ENCODE measurements around the gene TUBG1. TPM values are rescaled to one million over a fixed set of nuclear protein-coding genes. Genes with fewer than 3 reads are reported as not detected.
A peak's percentile ranks its signal among the peaks of the same experiment; 100 is the strongest.
"Not testable (repeated sequence)": the region's sequence is repeated elsewhere in the genome, so short reads cannot be mapped to it uniquely, and the experiment has no call there.

Gene TUBG1
- total RNA-seq, 2 experiments from 2014 or later, result 92.6 to 101 TPM

DNA sequence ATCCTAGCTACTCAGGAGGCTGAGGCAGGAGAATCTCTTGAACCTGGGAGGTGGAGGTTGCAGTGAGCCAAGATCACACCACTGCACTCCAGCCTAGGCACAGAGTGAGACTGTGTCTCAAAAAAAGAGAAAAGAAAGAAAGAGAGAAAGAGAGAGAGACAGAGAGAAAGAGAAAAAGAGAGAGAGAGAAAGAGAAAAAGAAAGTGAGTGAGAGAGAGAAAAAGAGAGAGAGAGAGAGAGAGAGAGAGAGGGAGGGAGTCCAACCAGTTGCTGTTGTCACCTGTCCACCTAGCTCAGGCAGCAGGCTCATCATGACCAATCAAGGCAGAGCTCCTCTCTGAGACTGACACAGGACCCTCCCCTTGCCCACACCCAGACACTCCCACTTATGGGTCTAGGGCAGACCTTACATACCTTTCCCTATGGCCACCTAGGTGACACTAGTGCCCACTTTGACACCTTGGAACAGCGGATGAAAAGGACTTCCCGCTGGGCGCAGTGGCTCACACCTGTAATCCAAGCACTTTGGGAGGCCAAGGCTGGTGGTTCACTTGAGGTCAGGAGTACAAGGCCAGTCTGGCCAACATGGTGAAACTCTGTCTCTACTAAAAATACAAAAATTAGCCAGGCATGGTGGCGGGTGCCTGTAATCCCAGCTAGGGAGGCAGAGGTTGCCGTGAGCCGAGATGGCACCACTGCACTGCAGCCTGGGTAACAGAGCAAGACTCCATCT is 17.7 kb downstream of the TUBG1 start:
- H3K4me3 Mint-ChIP-seq; H3K36me3 Mint-ChIP-seq; CTCF ChIA-PET; DNase-seq; H3K9me3 Mint-ChIP-seq; intact Hi-C loops (cut with micrococcal nuclease); H3K27ac Mint-ChIP-seq; H3K4me1 Mint-ChIP-seq (ENCODE audit: low read depth); H3K27me3 Mint-ChIP-seq: not testable (repeated sequence)
- POLR2A ChIA-PET, result interaction anchor here (1.4 kb wide), 1 partner anchor 17 kb away, joined by 4 read pairs; no protein-coding TSS in a partner anchor

- Mint-ChIP-seq H3K4me3 (no peak overlapping the region), H3K4me1 (ENCODE audit: low read depth) (no peaks in the 10 kb centered on the region), H3K27me3 (no peaks in the 10 kb centered on the region), H3K9me3 (no peaks in the 10 kb centered on the region), H3K36me3 (no peaks in the 10 kb centered on the region), H3K27ac (no peak overlapping the region)
- ChIA-PET CTCF (no interaction called here), POLR2A (interaction anchor here (0.6 kb wide), 1 partner anchor 16 kb away, joined by 4 read pairs; no protein-coding TSS in a partner anchor)
- no peak for DNase-seq
- intact Hi-C loops (cut with micrococcal nuclease), result no loop called here
These were observed 20.0 kb downstream of the TUBG1 start for GRCh38 chr17:42629411-42630009.

- no peaks in the 10 kb centered on the region for H3K9me3 Mint-ChIP-seq
These were observed 23.5 kb downstream of the TUBG1 start for GRCh38 chr17:42632949-42633444.

GRCh38 chr17:42639525-42640113 is 30.1 kb downstream of the TUBG1 start:
- ChIA-PET POLR2A (no interaction called here), CTCF (no interaction called here)
- Mint-ChIP-seq H3K36me3 (no peaks in the 10 kb centered on the region), H3K27me3 (peaks cover 5% of the 10 kb centered on the region), H3K4me1 (ENCODE audit: low read depth) (no peaks in the 10 kb centered on the region), H3K4me3 (no peak overlapping the region), H3K9me3 (no peaks in the 10 kb centered on the region), H3K27ac (no peak overlapping the region)
- DNase-seq, result no peak
- intact Hi-C loops (cut with micrococcal nuclease), result no loop called here

More at GRCh38 chr17:42632949-42633444, 23.5 kb downstream of the TUBG1 start:
- intact Hi-C loops (cut with micrococcal nuclease), result no loop called here
- ChIA-PET POLR2A (no interaction called here), CTCF (no interaction called here)
- no peaks in the 10 kb centered on the region for H3K4me1 Mint-ChIP-seq (ENCODE audit: low read depth)
- no peaks in the 10 kb centered on the region for H3K36me3 Mint-ChIP-seq
- DNase-seq, result no peak
- no peak overlapping the region for H3K4me3 Mint-ChIP-seq
- H3K27ac Mint-ChIP-seq, result no peak overlapping the region
- H3K27me3 Mint-ChIP-seq, result no peaks in the 10 kb centered on the region

DNA sequence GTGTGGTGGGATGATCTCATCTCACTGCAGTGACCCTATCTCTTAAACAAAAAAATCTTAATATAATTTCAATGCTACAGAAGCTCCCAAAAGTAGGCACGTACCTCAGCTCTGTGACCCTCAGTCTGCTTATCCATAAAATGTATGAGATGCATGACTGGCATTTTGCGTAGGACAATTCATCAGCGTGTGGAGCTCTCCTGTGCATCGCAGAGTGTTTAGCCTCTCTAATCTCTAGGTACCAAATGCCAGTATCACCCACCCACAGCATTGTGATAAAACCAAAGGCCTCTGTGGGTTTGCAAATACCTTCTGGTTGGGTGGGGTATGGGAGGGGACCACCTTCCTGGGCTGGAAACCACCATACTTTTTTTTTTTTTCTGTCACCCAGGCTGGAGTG is 30.6 kb downstream of the TUBG1 start:
- intact Hi-C loops (cut with micrococcal nuclease), result no loop called here
- ChIA-PET POLR2A (no interaction called here), CTCF (no interaction called here)
- H3K27me3 Mint-ChIP-seq, result peaks cover 5% of the 10 kb centered on the region
- no peaks in the 10 kb centered on the region for H3K9me3 Mint-ChIP-seq
- no peaks in the 10 kb centered on the region for H3K4me1 Mint-ChIP-seq (ENCODE audit: low read depth)
- H3K36me3 Mint-ChIP-seq, result no peaks in the 10 kb centered on the region
- no peak overlapping the region for H3K4me3 Mint-ChIP-seq
- H3K27ac Mint-ChIP-seq, result no peak overlapping the region
- no peak for DNase-seq

- no peaks in the 10 kb centered on the region for H3K36me3 Mint-ChIP-seq
- H3K4me1 Mint-ChIP-seq (ENCODE audit: low read depth), result no peaks in the 10 kb centered on the region
- intact Hi-C loops (cut with micrococcal nuclease), result no loop called here
- no peaks in the 10 kb centered on the region for H3K9me3 Mint-ChIP-seq
- ChIA-PET CTCF (interaction anchor here (1.2 kb wide), 1 partner anchor 64 kb away, joined by 5 read pairs; the partner anchor contains the start of gene PSMC3IP), POLR2A (no interaction called here)
- no peak overlapping the region for H3K4me3 Mint-ChIP-seq
- H3K27ac Mint-ChIP-seq, result no peak overlapping the region
- DNase-seq, result no peak
- H3K27me3 Mint-ChIP-seq, result peaks cover 7% of the 10 kb centered on the region
These were observed 32.9 kb downstream of the TUBG1 start for GRCh38 chr17:42642336-42642735.

- Mint-ChIP-seq H3K27ac (no peak overlapping the region), H3K27me3 (peaks cover 10% of the 10 kb centered on the region), H3K9me3 (no peaks in the 10 kb centered on the region), H3K4me3 (no peak overlapping the region), H3K36me3 (no peaks in the 10 kb centered on the region), H3K4me1 (ENCODE audit: low read depth) (no peaks in the 10 kb centered on the region)
- DNase-seq, result no peak
- ChIA-PET CTCF (interaction anchor here (1.1 kb wide), 1 partner anchor 69 kb away, joined by 3 read pairs; no protein-coding TSS in a partner anchor), POLR2A (no interaction called here)
- intact Hi-C loops (cut with micrococcal nuclease), result no loop called here
These were observed 38.3 kb downstream of the TUBG1 start for GRCh38 chr17:42647778-42648177.

GRCh38 chr17:42651392-42651791 is 41.9 kb downstream of the TUBG1 start:
- Mint-ChIP-seq H3K27ac (no peak overlapping the region), H3K4me1 (ENCODE audit: low read depth) (peaks cover 10% of the 10 kb centered on the region), H3K27me3 (peaks cover 14% of the 10 kb centered on the region), H3K9me3 (no peaks in the 10 kb centered on the region), H3K36me3 (no peaks in the 10 kb centered on the region), H3K4me3 (no peak overlapping the region)
- ChIA-PET CTCF (no interaction called here), POLR2A (no interaction called here)
- intact Hi-C loops (cut with micrococcal nuclease), result no loop called here
- no peak for DNase-seq

- no peaks in the 10 kb centered on the region for H3K36me3 Mint-ChIP-seq
- no peak overlapping the region for H3K27ac Mint-ChIP-seq
- no peaks in the 10 kb centered on the region for H3K9me3 Mint-ChIP-seq
- peaks cover 12% of the 10 kb centered on the region for H3K27me3 Mint-ChIP-seq
- intact Hi-C loops (cut with micrococcal nuclease), result no loop called here
- H3K4me3 Mint-ChIP-seq, result no peak overlapping the region
- H3K4me1 Mint-ChIP-seq (ENCODE audit: low read depth), result peaks cover 17% of the 10 kb centered on the region
- no peak for DNase-seq
- ChIA-PET POLR2A (no interaction called here), CTCF (interaction anchor here (0.9 to 2.2 kb wide), 2 partner anchors 44 to 75 kb away, joined by 4 to 6 read pairs; partner anchors contain the start of genes RETREG3 and TUBG1)
These were observed 44.0 kb downstream of the TUBG1 start for GRCh38 chr17:42653179-42654124.

GRCh38 chr17:42655528-42655927 is 46.0 kb downstream of the TUBG1 start:
- Mint-ChIP-seq H3K36me3 (no peaks in the 10 kb centered on the region), H3K4me1 (ENCODE audit: low read depth) (peaks cover 28% of the 10 kb centered on the region), H3K4me3 (no peak overlapping the region), H3K27me3 (peaks cover 11% of the 10 kb centered on the region), H3K27ac (no peak overlapping the region), H3K9me3 (no peaks in the 10 kb centered on the region)
- intact Hi-C loops (cut with micrococcal nuclease), result no loop called here
- CTCF ChIA-PET, result interaction anchor here (0.9 kb wide), 1 partner anchor 19 kb away, joined by 4 read pairs; no protein-coding TSS in a partner anchor
- POLR2A ChIA-PET, result no interaction called here
- no peak for DNase-seq

DNA sequence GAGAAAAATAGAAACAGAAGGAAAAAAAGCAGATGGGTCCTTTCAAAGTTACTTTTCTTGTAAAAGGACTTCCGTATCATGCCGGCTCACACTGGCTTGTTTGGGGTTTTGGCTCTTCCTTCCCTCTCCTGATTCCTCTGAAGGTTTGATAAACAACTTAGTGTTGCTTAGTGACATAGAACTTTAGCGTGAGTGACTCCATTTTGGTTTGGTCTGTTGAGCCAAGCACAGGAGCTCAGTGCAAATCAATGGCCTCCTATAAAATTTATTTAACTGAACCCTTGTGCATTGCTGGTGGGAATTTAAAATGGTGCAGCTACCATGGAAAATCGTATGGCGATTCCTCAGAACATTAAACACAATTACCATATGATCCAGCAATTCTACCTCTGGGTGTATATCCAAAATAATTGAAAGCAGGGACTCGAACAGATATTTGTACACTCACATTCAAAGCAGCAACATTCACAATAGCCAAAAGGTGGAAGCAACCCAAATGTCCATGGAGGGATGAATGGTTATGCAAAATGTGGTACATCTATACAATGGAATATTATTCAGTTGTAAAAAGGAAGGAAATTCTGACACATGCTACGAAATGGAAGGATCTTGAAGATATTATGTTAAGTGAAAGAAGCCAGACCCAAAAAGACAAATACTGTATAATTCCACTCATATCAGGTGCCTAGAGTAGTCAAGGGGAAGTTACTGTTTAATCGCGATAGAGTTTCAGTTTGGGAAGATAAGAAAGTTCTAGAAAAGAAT is 48.5 kb downstream of the TUBG1 start:
- Mint-ChIP-seq H3K27ac (no peak overlapping the region), H3K36me3 (no peaks in the 10 kb centered on the region), H3K27me3 (peaks cover 7% of the 10 kb centered on the region), H3K9me3 (no peaks in the 10 kb centered on the region), H3K4me1 (ENCODE audit: low read depth) (peaks cover 29% of the 10 kb centered on the region), H3K4me3 (peak overlapping the region; percentile 51)
- POLR2A ChIA-PET, result no interaction called here
- DNase-seq, result no peak
- intact Hi-C loops (cut with micrococcal nuclease), result no loop called here
- CTCF ChIA-PET, result interaction anchor here (0.6 to 1.0 kb wide), 2 partner anchors 106 to 560 kb away, joined by 3 read pairs; no protein-coding TSS in a partner anchor
